BLaER1 (cell line): Measurements from ENCODE around the gene SUSD5.
A peak's percentile ranks its signal among the peaks of the same experiment; 100 is the strongest.
"Not testable (repeated sequence)": the region's sequence is repeated elsewhere in the genome, so short reads cannot be mapped to it uniquely, and the experiment has no call there.

Source experiments
- H3K27ac ChIP-seq: shearing (Covaris generic); formaldehyde crosslinking; 2 replicates; pipeline ENCODE4 v1.8.1; 2022
- H3K27me3 ChIP-seq: shearing (Covaris generic); formaldehyde crosslinking; 2 replicates; pipeline ENCODE4 v1.8.1; 2022
- H3K36me3 ChIP-seq: shearing (Covaris generic); formaldehyde crosslinking; 2 replicates; pipeline ENCODE4 v1.8.1; 2022
- H3K4me1 ChIP-seq: shearing (Covaris generic); formaldehyde crosslinking; 2 replicates; pipeline ENCODE4 v1.8.1; 2022
- H3K4me2 ChIP-seq: shearing (Covaris generic); formaldehyde crosslinking; 2 replicates; pipeline ENCODE4 v1.8.1; 2022
- H3K4me3 ChIP-seq: shearing (Covaris generic); formaldehyde crosslinking; 2 replicates; pipeline ENCODE4 v1.8.1; 2022
- H3K9ac ChIP-seq: shearing (Covaris generic); formaldehyde crosslinking; 2 replicates; pipeline ENCODE4 v1.8.1; 2022
- H3K9me3 ChIP-seq: shearing (Covaris generic); formaldehyde crosslinking; 2 replicates; pipeline ENCODE4 v1.8.1; 2022
- H4K20me1 ChIP-seq: shearing (Covaris generic); formaldehyde crosslinking; 2 replicates; pipeline ENCODE4 v1.8.1; 2022
- Cebpa-rat ChIP-seq: shearing (Covaris generic); IDR thresholded peaks from 2 replicates; pipeline ENCODE4 v1.8.1; 2022

Gene SUSD5

DNA sequence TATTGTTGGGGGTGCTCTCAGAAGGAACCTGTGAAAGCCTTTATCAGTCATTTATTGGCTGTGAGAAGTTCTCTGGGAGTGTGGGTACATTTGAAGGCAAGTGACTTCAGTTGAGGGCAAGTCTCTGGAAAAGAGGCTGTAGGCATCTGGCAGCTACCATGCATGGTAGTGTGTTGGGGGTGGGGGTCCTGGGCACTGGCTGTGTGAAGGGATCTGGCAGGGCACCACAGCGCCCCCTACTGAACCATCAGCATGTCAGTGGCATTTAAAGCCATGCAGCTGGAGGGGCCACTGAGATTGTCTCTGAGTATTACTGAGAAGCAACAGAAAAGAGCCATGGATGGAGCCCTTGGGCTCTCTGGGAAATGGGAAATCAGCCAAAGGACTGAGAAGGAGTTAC lies 74.2 kb downstream of the SUSD5 start:
- Histone ChIP-seq H3K27me3 (no peaks in the 10 kb centered on the region), H3K4me1 (no peaks in the 10 kb centered on the region), H3K27ac (no peak overlapping the region), H4K20me1 (no peaks in the 10 kb centered on the region), H3K9ac (no peak overlapping the region), H3K4me3 (no peak overlapping the region), H3K36me3 (peaks cover 59% of the 10 kb centered on the region), H3K4me2 (no peak overlapping the region), H3K9me3 (no peaks in the 10 kb centered on the region)
- TF ChIP-seq Cebpa-rat = no peak

DNA sequence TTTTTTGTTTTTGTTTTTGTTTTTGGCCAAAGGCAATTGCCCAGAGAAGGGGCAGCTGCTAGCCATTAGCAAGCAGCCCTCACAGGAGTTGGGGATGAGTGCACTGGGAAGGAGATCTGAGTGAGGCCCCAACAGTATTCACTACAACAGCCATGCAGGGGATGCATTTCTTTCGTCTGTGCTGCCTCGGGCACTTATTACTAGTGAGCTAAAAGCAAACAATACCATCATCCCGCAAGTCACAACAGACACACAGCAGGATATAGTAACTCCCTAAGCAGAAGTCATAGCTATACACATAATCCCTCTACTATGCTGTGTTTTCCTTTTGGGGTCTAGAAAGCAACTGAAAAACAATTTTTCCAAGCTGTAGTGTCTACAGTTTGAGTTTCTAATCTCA lies 77.6 kb downstream of the SUSD5 start:
- Histone ChIP-seq H3K27ac (no peak overlapping the region), H3K36me3 (peaks cover 75% of the 10 kb centered on the region), H4K20me1 (no peaks in the 10 kb centered on the region), H3K9ac (no peak overlapping the region), H3K4me2 (no peak overlapping the region), H3K9me3 (no peaks in the 10 kb centered on the region), H3K4me1 (no peaks in the 10 kb centered on the region), H3K27me3 (no peaks in the 10 kb centered on the region), H3K4me3 (no peak overlapping the region)
- TF ChIP-seq Cebpa-rat = no peak

DNA sequence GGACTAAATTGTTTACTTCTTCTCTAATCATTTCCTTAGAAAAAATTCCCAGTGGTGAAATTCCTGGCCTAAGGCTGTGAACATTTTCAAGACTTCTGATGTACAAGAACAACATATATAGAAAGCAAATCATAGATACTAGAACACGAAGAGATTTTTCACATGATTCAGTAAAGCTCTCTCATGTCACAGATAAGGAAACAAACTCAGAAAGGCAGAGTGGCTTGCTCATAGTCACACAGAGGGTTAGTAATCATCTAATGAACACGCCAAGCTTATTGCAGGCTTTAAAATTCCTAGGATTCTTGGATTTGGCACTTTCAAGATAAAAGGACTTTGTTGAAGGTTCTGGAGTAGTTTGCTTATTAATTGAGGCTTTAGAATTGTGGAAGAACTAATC lies 78.6 kb downstream of the SUSD5 start:
- Histone ChIP-seq H3K27me3 (no peaks in the 10 kb centered on the region), H3K9ac (no peak overlapping the region), H3K4me2 (no peak overlapping the region), H3K36me3 (peaks cover 73% of the 10 kb centered on the region), H3K9me3 (no peaks in the 10 kb centered on the region), H3K27ac (no peak overlapping the region), H4K20me1 (no peaks in the 10 kb centered on the region), H3K4me3 (no peak overlapping the region), H3K4me1 (no peaks in the 10 kb centered on the region)
- no peak for TF ChIP-seq Cebpa-rat

GRCh38 chr3:33139006-33139623 lies 79.5 kb downstream of the SUSD5 start:
- not testable (repeated sequence) for H3K9me3 ChIP-seq, H3K27me3 ChIP-seq, H3K27ac ChIP-seq, H3K9ac ChIP-seq, H3K4me3 ChIP-seq, H4K20me1 ChIP-seq, H3K4me1 ChIP-seq, H3K4me2 ChIP-seq
- H3K36me3 ChIP-seq = peaks cover 73% of the 10 kb centered on the region

DNA sequence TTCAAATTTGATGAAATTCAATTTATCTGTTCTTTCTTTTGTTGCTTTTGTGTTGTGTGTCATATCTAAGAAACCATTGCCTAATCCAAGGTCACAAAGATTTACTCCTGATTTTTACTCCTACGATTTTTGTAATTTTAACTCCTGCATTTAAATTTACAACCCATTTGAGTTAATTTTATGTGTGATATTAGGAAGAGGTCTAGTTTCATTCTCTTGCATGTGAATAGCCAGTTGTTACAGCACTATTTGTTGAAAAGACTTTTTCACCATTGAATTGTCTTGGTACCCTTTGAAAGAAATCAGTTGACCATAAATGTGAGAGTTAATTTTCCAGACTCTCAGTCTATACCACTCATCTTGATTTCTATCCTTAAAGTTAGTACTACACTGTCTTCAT lies 80.9 kb downstream of the SUSD5 start:
- H3K4me2 ChIP-seq = no peak overlapping the region
- no peaks in the 10 kb centered on the region for H3K27me3 ChIP-seq
- H3K27ac ChIP-seq = no peak overlapping the region
- H3K9me3 ChIP-seq = no peaks in the 10 kb centered on the region
- no peak overlapping the region for H3K4me3 ChIP-seq
- TF ChIP-seq Cebpa-rat = no peak
- no peak overlapping the region for H3K9ac ChIP-seq
- peaks cover 7% of the 10 kb centered on the region; the same call in 1 of the 2 replicates for H3K4me1 ChIP-seq
- no peaks in the 10 kb centered on the region for H4K20me1 ChIP-seq
- H3K36me3 ChIP-seq = peaks cover 72% of the 10 kb centered on the region

DNA sequence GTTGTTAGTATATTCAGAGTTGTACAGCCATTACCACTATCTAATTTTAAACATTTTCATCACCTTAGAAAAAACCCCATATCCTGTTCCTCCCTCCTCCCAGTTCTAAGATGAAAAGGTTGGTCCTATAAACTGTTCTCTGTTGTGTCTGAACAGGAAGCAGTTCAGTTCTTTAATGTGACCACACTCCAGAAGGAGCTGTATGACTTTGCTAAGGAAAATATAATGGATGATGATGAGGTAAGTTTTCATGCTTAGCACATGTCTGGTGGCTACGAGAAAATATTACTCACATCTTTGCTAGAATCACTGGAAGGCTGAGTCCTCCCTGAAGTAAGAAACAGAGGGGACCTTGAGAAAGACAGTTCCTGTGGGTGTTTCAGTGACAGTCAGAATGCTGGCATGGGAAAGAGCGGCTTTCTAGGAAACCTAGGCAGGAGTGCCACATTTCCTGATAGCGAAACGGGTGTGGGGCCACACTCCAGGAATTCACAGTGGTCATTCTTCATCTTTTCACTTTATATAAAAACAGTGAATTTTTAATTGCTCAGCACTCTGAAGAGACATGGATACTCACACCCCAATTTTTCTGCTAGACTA lies 84.5 kb downstream of the SUSD5 start:
- H3K9me3 ChIP-seq = no peaks in the 10 kb centered on the region
- H3K4me3 ChIP-seq = no peak overlapping the region
- H3K27me3 ChIP-seq = no peaks in the 10 kb centered on the region
- H3K27ac ChIP-seq = no peak overlapping the region
- peak overlapping the region; percentile 16; the same call in 1 of the 2 replicates for H3K9ac ChIP-seq
- TF ChIP-seq Cebpa-rat = no peak
- peak overlapping the region; percentile 44; the same call in 1 of the 2 replicates for H3K4me2 ChIP-seq
- H3K4me1 ChIP-seq = peaks cover 7% of the 10 kb centered on the region; the same call in 1 of the 2 replicates
- H4K20me1 ChIP-seq = peaks cover 5% of the 10 kb centered on the region; the same call in 1 of the 2 replicates
- peaks cover 81% of the 10 kb centered on the region for H3K36me3 ChIP-seq

DNA sequence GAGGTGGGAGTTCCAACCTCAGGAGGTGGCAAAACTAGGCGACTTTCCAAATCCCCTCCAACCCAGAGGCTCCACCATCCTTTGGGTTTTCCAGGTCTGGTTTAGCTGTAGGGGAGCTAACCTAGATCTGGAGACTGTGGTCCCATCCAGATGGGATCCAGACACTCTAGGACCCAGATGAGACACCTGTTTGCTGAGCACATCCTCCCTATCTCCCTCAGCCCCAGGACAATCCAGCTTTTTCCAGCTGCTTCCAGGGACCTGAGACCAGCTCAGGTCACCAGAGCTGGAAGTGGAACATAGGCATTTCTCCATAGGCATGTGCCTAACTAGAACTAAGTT lies 86.6 kb downstream of the SUSD5 start:
- Histone ChIP-seq H3K9me3 (no peaks in the 10 kb centered on the region), H3K27ac (no peak overlapping the region), H3K27me3 (no peaks in the 10 kb centered on the region), H3K4me3 (no peak overlapping the region), H3K36me3 (peaks cover 85% of the 10 kb centered on the region), H3K4me2 (no peak overlapping the region), H3K4me1 (peaks cover 7% of the 10 kb centered on the region; the same call in 1 of the 2 replicates), H3K9ac (no peak overlapping the region), H4K20me1 (peaks cover 5% of the 10 kb centered on the region; the same call in 1 of the 2 replicates)
- TF ChIP-seq Cebpa-rat = no peak

- peaks cover 5% of the 10 kb centered on the region; the same call in 1 of the 2 replicates for H4K20me1 ChIP-seq
- no peak overlapping the region for H3K4me2 ChIP-seq
- no peaks in the 10 kb centered on the region for H3K9me3 ChIP-seq
- peaks cover 7% of the 10 kb centered on the region; the same call in 1 of the 2 replicates for H3K4me1 ChIP-seq
- no peak overlapping the region for H3K27ac ChIP-seq
- H3K4me3 ChIP-seq = no peak overlapping the region
- H3K9ac ChIP-seq = no peak overlapping the region
- TF ChIP-seq Cebpa-rat = no peak
- no peaks in the 10 kb centered on the region for H3K27me3 ChIP-seq
- peaks cover 85% of the 10 kb centered on the region for H3K36me3 ChIP-seq
These were observed 87.1 kb downstream of the SUSD5 start for GRCh38 chr3:33131331-33132018.

DNA sequence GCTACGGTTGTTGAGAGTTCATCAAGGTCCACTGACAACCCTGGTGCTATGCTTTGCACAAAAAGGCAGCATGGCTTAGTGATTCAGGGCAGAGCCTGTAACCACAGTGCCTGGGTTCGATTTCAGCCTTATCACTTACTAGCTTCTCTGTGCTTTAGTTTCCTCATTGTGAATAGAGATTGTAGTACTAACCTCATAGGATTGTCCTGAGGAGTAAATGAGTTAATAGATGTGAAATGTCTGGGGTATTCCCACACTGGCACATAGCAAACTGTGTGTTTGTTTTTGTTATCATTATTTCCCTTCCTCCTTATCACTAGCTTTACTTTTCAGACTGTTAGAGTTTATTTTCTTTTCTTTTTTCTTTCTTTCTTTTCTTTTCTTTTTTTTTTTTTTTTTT lies 88.5 kb downstream of the SUSD5 start:
- Histone ChIP-seq H3K4me2 (no peak overlapping the region), H3K36me3 (peaks cover 87% of the 10 kb centered on the region), H3K27ac (no peak overlapping the region), H4K20me1 (peaks cover 5% of the 10 kb centered on the region; the same call in 1 of the 2 replicates), H3K9ac (no peak overlapping the region), H3K4me3 (no peak overlapping the region), H3K27me3 (no peaks in the 10 kb centered on the region), H3K9me3 (no peaks in the 10 kb centered on the region), H3K4me1 (peaks cover 7% of the 10 kb centered on the region; the same call in 1 of the 2 replicates)
- TF ChIP-seq Cebpa-rat = no peak

- TF ChIP-seq Cebpa-rat = no peak
- H3K36me3 ChIP-seq = peaks cover 86% of the 10 kb centered on the region
These were observed 89.9 kb downstream of the SUSD5 start for GRCh38 chr3:33128706-33129105.

More at GRCh38 chr3:33128706-33129105, 89.9 kb downstream of the SUSD5 start:
- Histone ChIP-seq H3K27me3 (no peaks in the 10 kb centered on the region), H3K27ac (no peak overlapping the region), H3K4me2 (no peak overlapping the region), H3K4me3 (no peak overlapping the region), H3K9ac (no peak overlapping the region), H4K20me1 (peaks cover 5% of the 10 kb centered on the region; the same call in 1 of the 2 replicates), H3K4me1 (peaks cover 2% of the 10 kb centered on the region; the same call in 1 of the 2 replicates), H3K9me3 (no peaks in the 10 kb centered on the region)
